ENCODE data around the gene ZFAND5. TPM values are rescaled to one million over a fixed set of nuclear protein-coding genes. Genes with fewer than 3 reads are reported as not detected.

ZFAND5 gene
- total RNA-seq, 4 donors from 2014 or later: 124 to 488 (median 288) TPM

- Histone ChIP-seq H3K27ac (no peak overlapping the region), H3K36me3 (no peaks in the 10 kb centered on the region), H3K4me3 (no peak overlapping the region), H3K27me3 (no peaks in the 10 kb centered on the region), H3K4me1 (no peaks in the 10 kb centered on the region), H3K9me3 (no peaks in the 10 kb centered on the region)
- WGBS, 2 donors (ENCODE audit: low coverage in 1 of 2): 57 to 66% methylated on average over 2 of the region's 2 CpGs
- TF ChIP-seq EP300 (IDR thresholded peaks at IDR 0.05): no peak
- no peak for TF ChIP-seq POLR2AphosphoS5 (IDR thresholded peaks at IDR 0.05)
- no peak for TF ChIP-seq POLR2A (IDR thresholded peaks at IDR 0.05)
- no peak for TF ChIP-seq CTCF (IDR thresholded peaks at IDR 0.05)
- no peak for ATAC-seq
Measured at GRCh38 chr9:72402744-72403143, 37.7 kb upstream of the ZFAND5 start.

- ATAC-seq: no peak
Measured at GRCh38 chr9:72401396-72401795, 36.4 kb upstream of the ZFAND5 start.

GRCh38 chr9:72400866-72401265 lies 35.9 kb upstream of the ZFAND5 start:
- H3K36me3 ChIP-seq: no peaks in the 10 kb centered on the region
- H3K27me3 ChIP-seq: no peaks in the 10 kb centered on the region
- TF ChIP-seq CTCF (IDR thresholded peaks at IDR 0.05) (no peak), EP300 (IDR thresholded peaks at IDR 0.05) (no peak), POLR2A (IDR thresholded peaks at IDR 0.05) (no peak), POLR2AphosphoS5 (IDR thresholded peaks at IDR 0.05) (no peak)
- no peaks in the 10 kb centered on the region for H3K9me3 ChIP-seq
- 64 to 72% methylated on average over 2 of the region's 2 CpGs for WGBS, 2 donors (ENCODE audit: low coverage in 1 of 2)
- H3K27ac ChIP-seq: no peak overlapping the region
- ATAC-seq: no peak
- H3K4me3 ChIP-seq: no peak overlapping the region
- H3K4me1 ChIP-seq: peaks cover 5 to 18% (median 5%) of the 10 kb centered on the region in 3 donors

More at GRCh38 chr9:72401396-72401795, 36.4 kb upstream of the ZFAND5 start:
- H3K27me3 ChIP-seq: no peaks in the 10 kb centered on the region
- no peaks in the 10 kb centered on the region for H3K36me3 ChIP-seq
- no peak overlapping the region for H3K27ac ChIP-seq
- H3K9me3 ChIP-seq: no peaks in the 10 kb centered on the region
- 83 to 87% methylated on average over 1 of the region's 1 CpG for WGBS, 2 donors (ENCODE audit: low coverage in 1 of 2)
- no peak for TF ChIP-seq POLR2A (IDR thresholded peaks at IDR 0.05)
- TF ChIP-seq EP300 (IDR thresholded peaks at IDR 0.05): no peak
- no peak for TF ChIP-seq POLR2AphosphoS5 (IDR thresholded peaks at IDR 0.05)
- TF ChIP-seq CTCF (IDR thresholded peaks at IDR 0.05): no peak
- peaks cover under 1 to 12% (median 2%) of the 10 kb centered on the region in 3 donors for H3K4me1 ChIP-seq
- no peak overlapping the region for H3K4me3 ChIP-seq

GRCh38 chr9:72399391-72399790 lies 34.4 kb upstream of the ZFAND5 start:
- TF ChIP-seq POLR2A (IDR thresholded peaks at IDR 0.05) (no peak), EP300 (IDR thresholded peaks at IDR 0.05) (no peak), POLR2AphosphoS5 (IDR thresholded peaks at IDR 0.05) (no peak), CTCF (IDR thresholded peaks at IDR 0.05) (no peak)
- 96 to 100% methylated on average over 2 of the region's 2 CpGs for WGBS, 2 donors (ENCODE audit: low coverage in 1 of 2)

GRCh38 chr9:72396247-72397091 lies 31.5 kb upstream of the ZFAND5 start:
- no peak overlapping the region for H3K4me3 ChIP-seq
- no peaks in the 10 kb centered on the region for H3K27me3 ChIP-seq
- 25 to 27% methylated on average over 6 to 7 of the region's 7 CpGs for WGBS, 2 donors (ENCODE audit: low coverage in 1 of 2)
- peaks cover 5 to 30% (median 8%) of the 10 kb centered on the region in 3 donors for H3K4me1 ChIP-seq
- peak overlapping the region; percentile 30 to 71 (median 58) for H3K27ac ChIP-seq
- TF ChIP-seq POLR2AphosphoS5 (IDR thresholded peaks at IDR 0.05) (peak; percentile 93), EP300 (IDR thresholded peaks at IDR 0.05) (no peak)
- H3K36me3 ChIP-seq: no peaks in the 10 kb centered on the region
- ATAC-seq: peak; percentile 90
- no peaks in the 10 kb centered on the region for H3K9me3 ChIP-seq

More at GRCh38 chr9:72399391-72399790, 34.4 kb upstream of the ZFAND5 start:
- no peak for ATAC-seq
- Histone ChIP-seq H3K27me3 (no peaks in the 10 kb centered on the region), H3K9me3 (no peaks in the 10 kb centered on the region), H3K36me3 (no peaks in the 10 kb centered on the region), H3K27ac (no peak overlapping the region), H3K4me3 (no peak overlapping the region), H3K4me1 (peaks cover 5 to 25% (median 8%) of the 10 kb centered on the region in 3 donors)
